ENCODE data around the gene FAM76B.

FAM76B gene

DNA sequence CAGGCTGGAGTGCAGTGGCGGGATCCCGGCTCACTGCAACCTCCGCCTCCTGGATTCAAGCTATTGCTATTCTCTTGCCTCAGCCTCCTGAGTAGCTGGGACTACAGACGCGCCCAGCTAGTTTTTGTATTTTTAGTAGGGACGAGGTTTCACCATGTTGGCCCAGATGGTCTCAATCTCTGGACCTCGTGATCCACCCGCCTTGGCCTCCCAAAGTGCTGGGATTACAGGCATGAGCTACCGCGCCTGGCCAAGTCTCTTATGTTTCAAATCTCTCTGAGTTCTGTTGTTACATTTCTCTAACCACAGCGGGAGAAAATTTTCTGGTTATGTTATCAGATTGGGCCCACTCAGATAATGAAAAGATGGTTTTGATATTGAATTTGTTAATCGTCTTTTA lies 10.9 kb upstream of the FAM76B start:
- TF ChIP-seq SIN3A (IDR thresholded peaks at IDR 0.05; ENCODE audit: borderline replicate concordance, insufficient read depth, low read length) (no peak), POLR2AphosphoS5 (IDR thresholded peaks at IDR 0.05; ENCODE audit: low read depth, low read length) (no peak), TAF1 (IDR thresholded peaks at IDR 0.05; ENCODE audit: borderline replicate concordance, insufficient read depth, low read length) (no peak), FOXP2 (optimal IDR thresholded peaks at IDR 0.05; ENCODE audit: borderline replicate concordance, extremely low read depth, extremely low read length, insufficient read depth) (no peak)
- TF ChIP-seq, protein P1, sequence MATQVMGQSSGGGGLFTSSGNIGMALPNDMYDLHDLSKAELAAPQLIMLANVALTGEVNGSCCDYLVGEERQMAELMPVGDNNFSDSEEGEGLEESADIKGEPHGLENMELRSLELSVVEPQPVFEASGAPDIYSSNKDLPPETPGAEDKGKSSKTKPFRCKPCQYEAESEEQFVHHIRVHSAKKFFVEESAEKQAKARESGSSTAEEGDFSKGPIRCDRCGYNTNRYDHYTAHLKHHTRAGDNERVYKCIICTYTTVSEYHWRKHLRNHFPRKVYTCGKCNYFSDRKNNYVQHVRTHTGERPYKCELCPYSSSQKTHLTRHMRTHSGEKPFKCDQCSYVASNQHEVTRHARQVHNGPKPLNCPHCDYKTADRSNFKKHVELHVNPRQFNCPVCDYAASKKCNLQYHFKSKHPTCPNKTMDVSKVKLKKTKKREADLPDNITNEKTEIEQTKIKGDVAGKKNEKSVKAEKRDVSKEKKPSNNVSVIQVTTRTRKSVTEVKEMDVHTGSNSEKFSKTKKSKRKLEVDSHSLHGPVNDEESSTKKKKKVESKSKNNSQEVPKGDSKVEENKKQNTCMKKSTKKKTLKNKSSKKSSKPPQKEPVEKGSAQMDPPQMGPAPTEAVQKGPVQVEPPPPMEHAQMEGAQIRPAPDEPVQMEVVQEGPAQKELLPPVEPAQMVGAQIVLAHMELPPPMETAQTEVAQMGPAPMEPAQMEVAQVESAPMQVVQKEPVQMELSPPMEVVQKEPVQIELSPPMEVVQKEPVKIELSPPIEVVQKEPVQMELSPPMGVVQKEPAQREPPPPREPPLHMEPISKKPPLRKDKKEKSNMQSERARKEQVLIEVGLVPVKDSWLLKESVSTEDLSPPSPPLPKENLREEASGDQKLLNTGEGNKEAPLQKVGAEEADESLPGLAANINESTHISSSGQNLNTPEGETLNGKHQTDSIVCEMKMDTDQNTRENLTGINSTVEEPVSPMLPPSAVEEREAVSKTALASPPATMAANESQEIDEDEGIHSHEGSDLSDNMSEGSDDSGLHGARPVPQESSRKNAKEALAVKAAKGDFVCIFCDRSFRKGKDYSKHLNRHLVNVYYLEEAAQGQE (IDR thresholded peaks at IDR 0.05; ENCODE audit: insufficient read depth in 1 of 2, low read depth in 2 of 2, low read length in 2 of 2) = no peak

DNA sequence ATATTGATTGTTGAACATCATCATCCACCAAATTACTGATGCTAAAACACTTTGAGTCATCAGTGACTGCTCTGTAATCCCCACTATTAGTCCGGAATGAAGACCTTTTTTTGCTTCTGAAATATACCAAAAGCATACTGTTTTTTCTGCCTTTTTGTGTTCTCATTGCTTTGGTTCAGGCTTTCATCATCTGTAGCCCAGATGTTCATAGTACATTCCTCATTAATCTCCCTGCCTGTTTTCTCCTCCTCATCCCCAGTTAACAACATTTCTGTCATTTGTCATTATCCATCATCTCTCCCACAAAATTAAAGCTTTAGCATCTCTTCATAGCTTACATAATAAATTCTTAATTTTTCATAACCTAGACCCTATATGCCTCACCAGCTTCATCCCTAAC lies 10.0 kb upstream of the FAM76B start:
- TF ChIP-seq, protein P1 (IDR thresholded peaks at IDR 0.05; ENCODE audit: insufficient read depth in 1 of 2, low read depth in 2 of 2, low read length in 2 of 2) = no peak

DNA sequence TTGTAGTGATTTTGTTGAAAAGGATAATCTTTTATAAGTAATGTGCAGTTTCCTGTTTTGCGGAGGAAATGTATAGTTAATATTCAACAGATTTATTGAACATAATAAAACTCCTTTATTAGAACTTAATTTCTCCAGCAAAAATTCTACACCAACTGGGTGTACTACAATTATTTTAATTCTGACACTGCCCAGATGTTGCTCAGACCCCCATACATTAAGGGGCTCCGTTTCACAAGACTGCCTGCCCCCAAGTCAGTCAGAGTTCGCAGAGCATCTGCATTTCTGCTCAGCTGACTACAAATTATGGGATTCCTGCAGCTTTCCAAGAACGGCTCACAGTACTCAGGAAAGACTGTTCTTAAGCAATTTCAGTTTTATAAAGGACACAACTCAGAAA lies 6.9 kb upstream of the FAM76B start:
- no peak for TF ChIP-seq TAF1 (IDR thresholded peaks at IDR 0.05; ENCODE audit: borderline replicate concordance, insufficient read depth, low read length)
- no peak for TF ChIP-seq POLR2AphosphoS5 (IDR thresholded peaks at IDR 0.05; ENCODE audit: low read depth, low read length)
- TF ChIP-seq, protein P1 (IDR thresholded peaks at IDR 0.05; ENCODE audit: insufficient read depth in 1 of 2, low read depth in 2 of 2, low read length in 2 of 2) = no peak
- TF ChIP-seq SIN3A (IDR thresholded peaks at IDR 0.05; ENCODE audit: borderline replicate concordance, insufficient read depth, low read length) = no peak

- no peak for TF ChIP-seq POLR2AphosphoS5 (IDR thresholded peaks at IDR 0.05; ENCODE audit: low read depth, low read length)
- TF ChIP-seq FOXP2 (optimal IDR thresholded peaks at IDR 0.05; ENCODE audit: borderline replicate concordance, extremely low read depth, extremely low read length, insufficient read depth) = no peak
- no peak for TF ChIP-seq TAF1 (IDR thresholded peaks at IDR 0.05; ENCODE audit: borderline replicate concordance, insufficient read depth, low read length)
- no peak for TF ChIP-seq SIN3A (IDR thresholded peaks at IDR 0.05; ENCODE audit: borderline replicate concordance, insufficient read depth, low read length)
- TF ChIP-seq, protein P1 (IDR thresholded peaks at IDR 0.05; ENCODE audit: insufficient read depth in 1 of 2, low read depth in 2 of 2, low read length in 2 of 2) = no peak
These were observed 6.2 kb upstream of the FAM76B start for GRCh38 chr11:95795627-95796295.

- no peak for TF ChIP-seq POLR2AphosphoS5 (IDR thresholded peaks at IDR 0.05; ENCODE audit: low read depth, low read length)
- TF ChIP-seq, protein P1 (IDR thresholded peaks at IDR 0.05; ENCODE audit: insufficient read depth in 1 of 2, low read depth in 2 of 2, low read length in 2 of 2) = no peak
- TF ChIP-seq SIN3A (IDR thresholded peaks at IDR 0.05; ENCODE audit: borderline replicate concordance, insufficient read depth, low read length) = no peak
- no peak for TF ChIP-seq TAF1 (IDR thresholded peaks at IDR 0.05; ENCODE audit: borderline replicate concordance, insufficient read depth, low read length)
- no peak for TF ChIP-seq FOXP2 (optimal IDR thresholded peaks at IDR 0.05; ENCODE audit: borderline replicate concordance, extremely low read depth, extremely low read length, insufficient read depth)
These were observed 4.5 kb upstream of the FAM76B start for GRCh38 chr11:95794086-95794485.

Data from PFSK-1 (cell line).